Transverse colon (tissue), 3 donors: ENCODE data around the gene UNC5C.

ENCODE experiments used
- EP300 ChIP-seq: sonication (generic); formaldehyde crosslinking; IDR thresholded peaks from one replicate; pipeline ENCODE4 v1.6.1; 2017; ENCODE audit warnings: antibody characterized with exemption, low read depth
- TF ChIP-seq, protein P1 (sequence below), 5 experiments: fragments of 200-600 bp in 3 of 5; fragments of 450-650 bp in 2 of 5; sonication (generic) in 3 of 5; IDR thresholded peaks; 1 replicate in 2 of 5; 2 replicates in 3 of 5; pipeline ENCODE4 v1.5.1; 2016 to 2017; ENCODE audit warnings: antibody characterized with exemption in 5 of 5, inconsistent platforms in 3 of 5, mild to moderate bottlenecking in 2 of 5, moderate library complexity in 1 of 5

DNA sequence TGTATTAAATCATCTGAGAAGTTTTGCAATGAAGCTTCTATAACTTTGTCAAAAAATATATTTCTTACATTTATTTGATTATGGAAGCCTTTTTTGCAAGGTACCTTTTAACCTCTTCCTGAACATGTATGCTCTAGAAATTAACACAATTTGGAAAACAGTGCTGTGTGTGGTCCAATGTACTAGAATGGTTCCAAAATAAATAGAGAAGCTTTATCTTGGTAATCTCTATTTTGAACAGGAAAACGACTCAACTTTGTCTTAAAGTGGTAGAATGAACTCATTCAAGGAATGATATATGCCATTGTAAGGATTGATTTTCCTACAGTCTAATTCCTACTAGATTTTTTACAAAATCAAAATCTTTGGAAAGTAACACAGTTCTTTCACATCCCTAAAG, 248.5 kb downstream of the UNC5C start:
- TF ChIP-seq, protein P1, sequence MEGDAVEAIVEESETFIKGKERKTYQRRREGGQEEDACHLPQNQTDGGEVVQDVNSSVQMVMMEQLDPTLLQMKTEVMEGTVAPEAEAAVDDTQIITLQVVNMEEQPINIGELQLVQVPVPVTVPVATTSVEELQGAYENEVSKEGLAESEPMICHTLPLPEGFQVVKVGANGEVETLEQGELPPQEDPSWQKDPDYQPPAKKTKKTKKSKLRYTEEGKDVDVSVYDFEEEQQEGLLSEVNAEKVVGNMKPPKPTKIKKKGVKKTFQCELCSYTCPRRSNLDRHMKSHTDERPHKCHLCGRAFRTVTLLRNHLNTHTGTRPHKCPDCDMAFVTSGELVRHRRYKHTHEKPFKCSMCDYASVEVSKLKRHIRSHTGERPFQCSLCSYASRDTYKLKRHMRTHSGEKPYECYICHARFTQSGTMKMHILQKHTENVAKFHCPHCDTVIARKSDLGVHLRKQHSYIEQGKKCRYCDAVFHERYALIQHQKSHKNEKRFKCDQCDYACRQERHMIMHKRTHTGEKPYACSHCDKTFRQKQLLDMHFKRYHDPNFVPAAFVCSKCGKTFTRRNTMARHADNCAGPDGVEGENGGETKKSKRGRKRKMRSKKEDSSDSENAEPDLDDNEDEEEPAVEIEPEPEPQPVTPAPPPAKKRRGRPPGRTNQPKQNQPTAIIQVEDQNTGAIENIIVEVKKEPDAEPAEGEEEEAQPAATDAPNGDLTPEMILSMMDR (IDR thresholded peaks at IDR 0.05): no peak
- TF ChIP-seq EP300: no peak
